ENCODE data around the gene CADPS2. TPM values are rescaled to one million over a fixed set of nuclear protein-coding genes. Genes with fewer than 3 reads are reported as not detected.
"Not testable (repeated sequence)": the region's sequence is repeated elsewhere in the genome, so short reads cannot be mapped to it uniquely, and the experiment has no call there.

Gene CADPS2
- total RNA-seq, 2 experiments from 2014 or later = not detected

- intact Hi-C loops (cut with micrococcal nuclease) = no loop called here
- CTCF ChIA-PET = interaction anchor here (1.1 kb wide), 1 partner anchor 9 kb away, joined by 3 read pairs; no protein-coding TSS in a partner anchor
- TF ChIP-seq CTCF (IDR thresholded peaks at IDR 0.05) = no peak
- H3K27ac Mint-ChIP-seq = no peak overlapping the region
- POLR2A ChIA-PET = no interaction called here
- no peak overlapping the region for H3K4me3 Mint-ChIP-seq
- H3K9me3 Mint-ChIP-seq = peaks cover 5% of the 10 kb centered on the region
- no peaks in the 10 kb centered on the region for H3K4me1 Mint-ChIP-seq (ENCODE audit: low read depth)
- no peak for ATAC-seq
- no peak for DNase-seq
- H3K36me3 Mint-ChIP-seq (ENCODE audit: low read depth) = no peaks in the 10 kb centered on the region
- no peaks in the 10 kb centered on the region for H3K27me3 Mint-ChIP-seq
These were observed 595.8 kb downstream of the CADPS2 start for GRCh38 chr7:122290476-122290875.

GRCh38 chr7:122289426-122289825 is 596.8 kb downstream of the CADPS2 start:
- no peak for TF ChIP-seq CTCF (IDR thresholded peaks at IDR 0.05)
- DNase-seq = no peak
- Mint-ChIP-seq H3K27ac (no peak overlapping the region), H3K4me3 (no peak overlapping the region), H3K36me3 (ENCODE audit: low read depth) (no peaks in the 10 kb centered on the region), H3K4me1 (ENCODE audit: low read depth) (no peaks in the 10 kb centered on the region), H3K9me3 (peaks cover 5% of the 10 kb centered on the region), H3K27me3 (no peaks in the 10 kb centered on the region)
- ATAC-seq = no peak
- ChIA-PET POLR2A (no interaction called here), CTCF (interaction anchor here (0.7 kb wide), 1 partner anchor 44 kb away, joined by 3 read pairs; no protein-coding TSS in a partner anchor)
- intact Hi-C loops (cut with micrococcal nuclease) = no loop called here

- H3K36me3 Mint-ChIP-seq (ENCODE audit: low read depth); intact Hi-C loops (cut with micrococcal nuclease); CTCF ChIA-PET; H3K4me3 Mint-ChIP-seq; H3K4me1 Mint-ChIP-seq (ENCODE audit: low read depth); ATAC-seq; H3K9me3 Mint-ChIP-seq; H3K27me3 Mint-ChIP-seq; H3K27ac Mint-ChIP-seq; DNase-seq; POLR2A ChIA-PET: not testable (repeated sequence)
These were observed 601.7 kb downstream of the CADPS2 start for GRCh38 chr7:122284608-122285007.

- no peaks in the 10 kb centered on the region for H3K27me3 Mint-ChIP-seq
- CTCF ChIA-PET = no interaction called here
- no peak overlapping the region for H3K27ac Mint-ChIP-seq
- no peak overlapping the region for H3K4me3 Mint-ChIP-seq
- POLR2A ChIA-PET = no interaction called here
- H3K36me3 Mint-ChIP-seq (ENCODE audit: low read depth) = no peaks in the 10 kb centered on the region
- ATAC-seq (no peak), DNase-seq (no peak)
- no peaks in the 10 kb centered on the region for H3K4me1 Mint-ChIP-seq (ENCODE audit: low read depth)
- H3K9me3 Mint-ChIP-seq = no peaks in the 10 kb centered on the region
- TF ChIP-seq CTCF (IDR thresholded peaks at IDR 0.05) = no peak
- intact Hi-C loops (cut with micrococcal nuclease) = no loop called here
These were observed 613.1 kb downstream of the CADPS2 start for GRCh38 chr7:122273117-122273516.

- no peak for ATAC-seq
- Mint-ChIP-seq H3K27ac (no peak overlapping the region), H3K27me3 (no peaks in the 10 kb centered on the region), H3K36me3 (ENCODE audit: low read depth) (no peaks in the 10 kb centered on the region), H3K9me3 (no peaks in the 10 kb centered on the region), H3K4me3 (no peak overlapping the region), H3K4me1 (ENCODE audit: low read depth) (no peaks in the 10 kb centered on the region)
- intact Hi-C loops (cut with micrococcal nuclease) = no loop called here
- TF ChIP-seq CTCF (IDR thresholded peaks at IDR 0.05) = no peak
- ChIA-PET CTCF (no interaction called here), POLR2A (no interaction called here)
- DNase-seq = no peak
These were observed 617.0 kb downstream of the CADPS2 start for GRCh38 chr7:122269241-122269640.

Other genes with a start within 250 kb of the CADPS2 start
- not detected for gene RNF133, start 187.3 kb downstream of the CADPS2 start, total RNA-seq
- not detected for gene RNF148, start 183.5 kb downstream of the CADPS2 start, total RNA-seq
- not detected for gene TAS2R16, start 109.2 kb upstream of the CADPS2 start, total RNA-seq

Data from activated CD8-positive, alpha-beta T cell treated with anti-CD3 and anti-CD28 coated beads for 36 hours (primary cell).